Keratinocyte (primary cell): Measurements from ENCODE around the gene DDX31. TPM values are rescaled to one million over a fixed set of nuclear protein-coding genes. Genes with fewer than 3 reads are reported as not detected.

Source experiments
- DNase-seq: peaks from one replicate; pipeline ENCODE4 v3.0.0-alpha.2; 2011; ENCODE audit warnings: low read depth, missing footprints, low spot score
- FAIRE-seq: peaks from 2 replicates; lab custom pipeline; 2011; peaks lifted over from hg19 to GRCh38; lab: Jason Lieb, UNC
- H2AFZ ChIP-seq: 2 replicates; pipeline ENCODE4 v1.6.0; 2012; ENCODE audit warnings: low read length, control low read depth, inconsistent platforms; ENCODE audit not compliant: control insufficient read depth
- H3K27ac ChIP-seq: 2 replicates; pipeline ENCODE4 v1.5.1; 2011; ENCODE audit warnings: low read length; ENCODE audit not compliant: control insufficient read depth, insufficient read depth
- H3K27me3 ChIP-seq: 3 replicates; pipeline ENCODE4 v1.6.0; 2011; ENCODE audit warnings: low read length; ENCODE audit not compliant: control insufficient read depth, insufficient read depth; ENCODE audit errors: extremely low read depth
- H3K36me3 ChIP-seq, 2 experiments: 2 replicates in 1 of 2; 3 replicates in 1 of 2; pipeline ENCODE4 v1.5.1; 2011; ENCODE audit warnings: low read length in 2 of 2, mild to moderate bottlenecking in 1 of 2; ENCODE audit not compliant: control insufficient read depth in 2 of 2, insufficient read depth in 2 of 2; ENCODE audit errors: extremely low read depth in 1 of 2
- H3K4me1 ChIP-seq: 3 replicates; pipeline ENCODE4 v1.5.1; 2011; ENCODE audit warnings: low read length; ENCODE audit not compliant: control insufficient read depth, insufficient read depth; ENCODE audit errors: extremely low read depth
- H3K4me2 ChIP-seq: 3 replicates; pipeline ENCODE4 v1.6.0; 2011; ENCODE audit warnings: low read depth, low read length; ENCODE audit not compliant: control insufficient read depth, insufficient read depth; ENCODE audit errors: extremely low read depth
- H3K4me3 ChIP-seq, 3 experiments: fragments of 200-600 bp in 1 of 3; sonication (generic) in 1 of 3; 2 replicates in 2 of 3; 3 replicates in 1 of 3; pipeline ENCODE4 v1.5.1; 2011 to 2016; ENCODE audit warnings: low read length in 3 of 3, mild to moderate bottlenecking in 3 of 3, control low read depth in 2 of 3, inconsistent platforms in 1 of 3, low read depth in 1 of 3, mixed read lengths in 1 of 3, mixed run types in 1 of 3, moderate library complexity in 1 of 3; ENCODE audit not compliant: control insufficient read depth in 2 of 3, insufficient read depth in 2 of 3; ENCODE audit errors: extremely low read depth in 1 of 3
- H3K79me2 ChIP-seq: 2 replicates; pipeline ENCODE4 v1.6.0; 2012; ENCODE audit warnings: low read length; ENCODE audit not compliant: control insufficient read depth, insufficient read depth
- H3K9ac ChIP-seq: 3 replicates; pipeline ENCODE4 v1.6.0; 2011; ENCODE audit warnings: low read length; ENCODE audit not compliant: control insufficient read depth, insufficient read depth; ENCODE audit errors: extremely low read depth
- H3K9me1 ChIP-seq: 3 replicates; pipeline ENCODE4 v1.6.0; 2011; ENCODE audit warnings: low read length; ENCODE audit not compliant: control insufficient read depth, insufficient read depth; ENCODE audit errors: extremely low read depth
- H3K9me3 ChIP-seq: 2 replicates; pipeline ENCODE4 v1.5.1; 2012; ENCODE audit warnings: low read depth, low read length; ENCODE audit not compliant: control insufficient read depth
- H4K20me1 ChIP-seq: 3 replicates; pipeline ENCODE4 v1.6.0; 2011; ENCODE audit warnings: low read length; ENCODE audit not compliant: control insufficient read depth, insufficient read depth; ENCODE audit errors: extremely low read depth
- CTCF ChIP-seq, 3 experiments: IDR thresholded peaks in 1 of 3; conservative IDR thresholded peaks in 1 of 3; optimal IDR thresholded peaks in 1 of 3; 2 replicates in 2 of 3; 3 replicates in 1 of 3; pipeline versions ENCODE3 to v1.5.1; 2011; ENCODE audit warnings: low read length in 3 of 3, mild to moderate bottlenecking in 3 of 3, moderate library complexity in 2 of 3, control low read depth in 1 of 3, inconsistent platforms in 1 of 3; ENCODE audit not compliant: insufficient read depth in 2 of 3; ENCODE audit errors: extremely low read depth in 1 of 3
- EZH2 ChIP-seq: IDR thresholded peaks from one replicate; pipeline ENCODE4 v1.6.1; 2012; ENCODE audit warnings: inconsistent platforms, mild to moderate bottlenecking, low read length, moderate library complexity
- dilution Hi-C: fragments of 300-500 bp; cut with MboI; formaldehyde crosslinking; loops from one replicate; pipeline ENCODE4 v1.7.0; 2020; ENCODE audit warnings: low sequenced_read_pairs; ENCODE audit not compliant: extremely low pct_ligation_motif_present
- polyA plus RNA-seq, 5 experiments: library from polyadenylated mRNA; depleted of rRNA in 3 of 5; stranded (reverse) in 3 of 5; stranded (forward) in 1 of 5; unstranded in 1 of 5; fragments of >200 nt; gene quantifications; 1 replicate in 1 of 5; 2 replicates in 3 of 5; 3 replicates in 1 of 5; pipeline versions ENCODE4 v1.2.1 to v1.2.3, GENCODE V29; 2011 to 2012; ENCODE audit warnings: missing spikeins in 2 of 5, low read depth in 1 of 5, low replicate concordance in 1 of 5

Gene DDX31
- polyA plus RNA-seq, 1 donor (not counting 4 experiments of a cell fraction or from before 2014, with no cell fraction given): 21.0 TPM

DNA sequence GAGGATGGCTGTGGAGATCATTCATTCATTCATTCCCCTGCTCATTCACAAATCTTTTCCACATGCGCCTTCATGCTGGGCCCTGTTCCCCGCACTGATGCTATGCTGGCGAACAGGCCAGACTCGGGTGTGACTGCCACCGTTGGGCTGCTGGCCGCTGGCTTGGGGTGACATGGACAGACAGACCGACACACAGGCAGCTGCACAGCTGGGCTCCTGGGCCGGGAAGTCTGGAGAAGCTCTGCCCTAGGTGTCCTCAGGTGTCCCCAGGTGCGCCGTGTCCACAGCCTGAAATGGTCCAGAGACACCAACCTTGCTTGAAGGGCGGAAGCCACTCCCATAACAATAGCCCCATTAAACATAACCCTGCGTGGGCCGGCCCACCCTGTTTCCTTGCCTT is 122.3 kb downstream of the DDX31 start:
- no peak overlapping the region for H3K9ac ChIP-seq
- H3K27me3 ChIP-seq: peaks cover 20% of the 10 kb centered on the region
- no peaks in the 10 kb centered on the region for H3K79me2 ChIP-seq
- no peaks in the 10 kb centered on the region for H4K20me1 ChIP-seq
- H3K4me3 ChIP-seq: no peak overlapping the region
- dilution Hi-C loops: no loop called here
- no peaks in the 10 kb centered on the region for H3K36me3 ChIP-seq
- H3K9me3 ChIP-seq: no peaks in the 10 kb centered on the region
- no peak for TF ChIP-seq EZH2
- TF ChIP-seq CTCF (optimal IDR thresholded peaks at IDR 0.05 in 1 of 3, IDR thresholded peaks at IDR 0.05 in 1 of 3, conservative IDR thresholded peaks at IDR 0.05 in 1 of 3; ENCODE audit: extremely low read depth in 1 of 3, insufficient read depth in 2 of 3, low read length in 3 of 3): no peak
- no peaks in the 10 kb centered on the region for H3K4me1 ChIP-seq
- no peak overlapping the region for H2AFZ ChIP-seq
- no peaks in the 10 kb centered on the region for H3K9me1 ChIP-seq
- DNase-seq (no peak), FAIRE-seq (no peak)
- H3K4me2 ChIP-seq: no peak overlapping the region
- no peak overlapping the region for H3K27ac ChIP-seq

- Histone ChIP-seq H3K9me3 (no peaks in the 10 kb centered on the region), H3K4me2 (no peak overlapping the region), H3K27ac (no peak overlapping the region), H3K36me3 (no peaks in the 10 kb centered on the region), H3K4me3 (no peak overlapping the region), H3K9me1 (no peaks in the 10 kb centered on the region), H3K4me1 (no peaks in the 10 kb centered on the region), H3K27me3 (peaks cover 20% of the 10 kb centered on the region), H2AFZ (no peak overlapping the region), H4K20me1 (no peaks in the 10 kb centered on the region), H3K79me2 (no peaks in the 10 kb centered on the region), H3K9ac (no peak overlapping the region)
- DNase-seq (no peak), FAIRE-seq (no peak)
- dilution Hi-C loops: no loop called here
- TF ChIP-seq CTCF (optimal IDR thresholded peaks at IDR 0.05 in 1 of 3, IDR thresholded peaks at IDR 0.05 in 1 of 3, conservative IDR thresholded peaks at IDR 0.05 in 1 of 3; ENCODE audit: extremely low read depth in 1 of 3, insufficient read depth in 2 of 3, low read length in 3 of 3) (no peak), EZH2 (no peak)
Observed at GRCh38 chr9:132547052-132547431, 122.7 kb downstream of the DDX31 start.
